Activated T-helper 2 cell treated with anti-CD3 and anti-CD28 coated beads, Interferon-gamma antibody, Interleukin-2, Interleukin-4, amounts not matched to agents 10 μg/mL and 5 μg/mL and 100 μg/mL, durations not matched to agents 14 hours and 24 hours and 36 hours (primary cell): ENCODE data around the gene SIPA1L3. TPM values are rescaled to one million over a fixed set of nuclear protein-coding genes. Genes with fewer than 3 reads are reported as not detected.
"Not testable (repeated sequence)": the region's sequence is repeated elsewhere in the genome, so short reads cannot be mapped to it uniquely, and the experiment has no call there.

Source experiments
- DNase-seq: peaks from one replicate; pipeline ENCODE4 v3.0.0; 2021; ENCODE audit warnings: low spot score
- H3K27ac Mint-ChIP-seq: one replicate; pipeline ENCODE4 v1.8.0; 2021; ENCODE audit warnings: mixed read lengths
- H3K27me3 Mint-ChIP-seq: one replicate; pipeline ENCODE4 v1.8.0; 2021; ENCODE audit warnings: low read depth, mixed read lengths
- H3K36me3 Mint-ChIP-seq: one replicate; pipeline ENCODE4 v1.8.0; 2021; ENCODE audit warnings: low read depth, mixed read lengths
- H3K4me1 Mint-ChIP-seq: one replicate; pipeline ENCODE4 v1.8.0; 2021; ENCODE audit warnings: low read depth, mixed read lengths
- H3K4me3 Mint-ChIP-seq: one replicate; pipeline ENCODE4 v1.8.0; 2021; ENCODE audit warnings: low read depth, mild to moderate bottlenecking, moderate library complexity, mixed read lengths
- H3K9me3 Mint-ChIP-seq: one replicate; pipeline ENCODE4 v1.8.0; 2021; ENCODE audit warnings: mixed read lengths
- intact Hi-C: fragments of 100-400 bp; cut with micrococcal nuclease; formaldehyde crosslinking; loops from one replicate; pipeline ENCODE4 v1.15.1; 2023
- total RNA-seq: library from RNA; stranded (reverse); gene quantifications from 2 replicates; pipeline ENCODE4 v1.2.3, GENCODE V29; 2022

Gene SIPA1L3
- total RNA-seq, 1 donor from 2014 or later = 15.9 TPM

DNA sequence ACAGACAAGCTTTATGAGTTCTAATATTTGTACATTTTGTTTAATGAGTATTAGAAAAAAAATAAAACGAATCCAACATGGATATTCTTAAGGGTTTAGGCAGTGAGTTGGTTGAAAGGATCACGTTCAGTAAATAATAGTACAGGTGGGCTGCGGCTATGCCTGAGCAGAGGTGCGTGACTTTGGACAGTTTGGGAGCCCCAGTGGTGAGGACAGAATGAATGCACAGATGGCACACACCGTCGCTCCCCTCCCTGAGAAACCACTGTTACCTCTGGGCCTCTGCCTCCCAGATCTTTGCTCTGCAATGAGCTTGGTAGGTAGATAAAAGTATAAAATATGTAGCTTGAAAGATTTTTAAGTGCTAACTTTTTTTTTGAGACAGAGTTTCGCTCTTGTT, 153.3 kb downstream of the SIPA1L3 start:
- intact Hi-C loops = no loop called here
- no peak overlapping the region for H3K27ac Mint-ChIP-seq
- DNase-seq = no peak
- no peaks in the 10 kb centered on the region for H3K36me3 Mint-ChIP-seq
- H3K4me3 Mint-ChIP-seq = no peak overlapping the region
- peaks cover 11% of the 10 kb centered on the region for H3K4me1 Mint-ChIP-seq
- H3K27me3 Mint-ChIP-seq = no peaks in the 10 kb centered on the region
- no peaks in the 10 kb centered on the region for H3K9me3 Mint-ChIP-seq

DNA sequence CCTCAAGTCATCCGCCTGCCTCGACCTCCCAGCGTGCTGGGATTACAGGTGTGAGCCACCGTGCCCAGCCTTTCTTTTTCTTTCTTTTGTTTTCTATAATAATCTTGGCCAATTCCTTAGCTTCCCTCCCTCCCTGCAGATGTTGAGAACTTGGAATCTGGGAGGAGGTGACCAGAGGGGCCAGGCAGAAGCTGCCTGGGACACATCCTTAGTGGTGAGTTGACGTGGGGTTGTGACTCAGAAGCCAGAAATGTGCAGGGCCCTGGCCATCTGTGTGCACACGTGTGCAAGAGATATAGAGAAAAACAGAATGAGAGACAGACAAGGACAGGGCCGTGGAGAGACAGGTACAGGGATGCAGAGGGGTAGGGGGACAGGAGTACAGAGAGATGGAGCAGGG, 154.3 kb downstream of the SIPA1L3 start:
- Mint-ChIP-seq H3K27ac (peak overlapping the region; percentile 13), H3K4me1 (peaks cover 11% of the 10 kb centered on the region), H3K36me3 (no peaks in the 10 kb centered on the region), H3K4me3 (no peak overlapping the region), H3K27me3 (no peaks in the 10 kb centered on the region), H3K9me3 (no peaks in the 10 kb centered on the region)
- intact Hi-C loops = no loop called here
- DNase-seq = no peak

DNA sequence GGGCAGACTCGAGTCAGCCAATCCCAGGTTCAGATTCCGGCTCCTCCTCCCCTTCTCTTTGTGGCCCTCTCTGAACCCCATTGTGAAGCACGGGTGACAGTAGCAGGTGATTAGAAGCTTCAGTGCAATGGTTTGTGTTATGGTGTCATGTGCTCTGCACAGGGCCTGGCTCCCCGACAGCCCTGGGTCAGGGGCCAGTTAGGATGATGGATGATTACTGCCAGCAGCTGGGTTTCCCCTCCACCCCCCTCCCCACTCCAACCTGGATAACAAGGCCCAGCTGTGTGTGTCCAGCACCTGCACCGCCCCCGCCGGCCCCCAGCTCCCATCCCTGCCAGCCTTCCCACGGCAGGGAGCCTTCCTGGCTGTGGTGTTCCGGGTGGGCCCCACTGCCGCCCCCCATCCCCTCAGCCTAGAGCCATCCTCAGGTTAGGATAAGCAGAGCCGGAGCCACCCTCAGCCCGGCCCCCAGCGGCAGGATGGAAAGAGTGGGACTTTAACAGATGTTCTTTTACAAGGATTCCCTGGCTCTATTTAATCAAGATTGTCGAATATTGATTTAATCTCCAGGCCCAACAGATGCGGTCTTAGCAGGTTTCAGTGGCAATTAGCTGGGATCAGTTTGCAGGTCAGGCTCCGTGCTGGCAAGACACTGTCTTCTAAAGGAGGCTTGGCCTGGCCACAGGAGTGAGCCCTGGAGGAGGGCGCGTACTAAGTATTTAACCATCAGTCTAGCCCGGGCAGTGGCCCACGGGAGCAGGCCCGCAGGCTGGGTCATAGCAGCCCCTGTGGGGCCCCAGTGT, 156.2 kb downstream of the SIPA1L3 start:
- Mint-ChIP-seq H3K9me3 (no peaks in the 10 kb centered on the region), H3K27me3 (no peaks in the 10 kb centered on the region), H3K27ac (no peak overlapping the region), H3K36me3 (no peaks in the 10 kb centered on the region), H3K4me3 (no peak overlapping the region), H3K4me1 (peaks cover 8% of the 10 kb centered on the region)
- DNase-seq = no peak
- intact Hi-C loops = no loop called here

DNA sequence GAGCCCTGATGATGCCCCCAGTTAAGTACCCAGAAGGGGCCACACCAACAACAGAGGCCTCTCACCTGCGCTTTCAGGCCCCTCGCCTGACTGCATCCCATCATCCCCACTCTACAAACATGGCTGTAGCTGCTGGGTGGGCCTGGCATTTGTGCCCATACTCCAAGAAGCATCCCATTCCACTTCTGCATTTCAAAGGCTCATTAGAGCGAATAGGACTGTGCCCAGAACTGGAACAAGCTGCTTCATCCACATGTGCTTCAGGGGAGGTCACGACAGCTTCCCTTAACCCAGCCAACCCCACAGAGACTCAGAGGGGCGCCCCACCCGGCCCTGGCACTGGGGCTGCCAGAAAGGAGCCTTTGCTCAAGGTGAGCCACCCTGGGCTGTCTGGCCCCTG, 156.9 kb downstream of the SIPA1L3 start:
- Mint-ChIP-seq H3K36me3 (no peaks in the 10 kb centered on the region), H3K4me1 (peaks cover 8% of the 10 kb centered on the region), H3K27me3 (no peaks in the 10 kb centered on the region), H3K9me3 (no peaks in the 10 kb centered on the region), H3K27ac (no peak overlapping the region), H3K4me3 (no peak overlapping the region)
- DNase-seq = no peak
- intact Hi-C loops = no loop called here

DNA sequence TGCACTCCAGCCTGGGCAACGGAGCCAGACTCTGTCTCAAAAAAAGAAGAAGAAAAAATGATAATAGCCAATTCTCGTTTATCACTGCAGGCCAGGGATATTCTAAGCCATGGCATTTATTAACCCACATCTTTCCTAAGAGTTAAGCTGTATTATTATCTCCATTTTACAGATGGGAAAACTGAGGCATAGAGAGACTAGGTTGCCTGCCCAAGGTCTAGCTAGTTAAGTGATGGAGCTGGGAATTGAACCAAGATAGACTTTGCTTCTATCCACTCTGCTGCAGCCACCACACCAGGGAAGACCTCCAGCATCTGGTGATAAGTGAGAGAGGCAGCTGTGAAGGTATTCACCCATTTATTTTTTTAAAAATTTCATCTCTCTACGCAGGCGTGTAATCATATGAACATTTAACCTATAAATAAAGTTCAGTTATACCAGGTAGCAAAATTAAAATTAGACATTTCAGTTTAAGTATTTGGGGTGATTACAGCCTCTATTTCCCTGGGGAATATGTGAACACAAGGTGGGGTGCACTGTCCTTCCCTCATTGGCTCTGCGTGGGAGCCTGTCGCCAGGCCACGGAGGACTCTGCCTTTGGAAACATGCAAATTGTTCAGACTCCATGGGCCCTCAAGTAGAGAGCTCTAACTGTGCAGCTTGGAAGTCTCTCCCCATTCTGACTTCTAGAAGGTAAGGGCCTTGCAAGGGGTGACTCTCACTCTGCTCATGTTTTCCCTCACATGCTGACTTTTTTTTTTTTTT, 157.8 kb downstream of the SIPA1L3 start:
- Mint-ChIP-seq H3K27ac (no peak overlapping the region), H3K27me3 (no peaks in the 10 kb centered on the region), H3K4me1 (peaks cover 6% of the 10 kb centered on the region), H3K9me3 (no peaks in the 10 kb centered on the region), H3K36me3 (no peaks in the 10 kb centered on the region), H3K4me3 (no peak overlapping the region)
- no peak for DNase-seq
- intact Hi-C loops = no loop called here

DNA sequence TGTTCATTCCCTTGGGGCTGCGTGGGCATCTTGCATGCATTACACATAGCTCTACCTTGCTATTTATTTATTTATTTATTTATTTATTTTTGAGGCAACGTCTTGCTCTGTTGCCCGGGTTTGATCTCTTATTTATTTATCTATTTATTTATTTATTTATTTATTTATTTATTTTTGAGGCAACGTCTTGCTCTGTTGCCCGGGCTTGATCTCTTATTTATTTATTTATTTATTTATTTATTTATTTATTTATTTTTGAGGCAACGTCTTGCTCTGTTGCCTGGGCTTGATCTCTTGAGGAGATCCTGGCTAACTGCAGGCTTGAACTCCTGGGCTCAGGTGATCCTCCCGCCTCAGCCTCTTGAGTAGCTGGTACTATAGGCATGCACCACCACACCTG, 158.8 kb downstream of the SIPA1L3 start:
- H3K27ac Mint-ChIP-seq, DNase-seq, H3K36me3 Mint-ChIP-seq, H3K9me3 Mint-ChIP-seq, intact Hi-C loops, H3K27me3 Mint-ChIP-seq, H3K4me1 Mint-ChIP-seq, H3K4me3 Mint-ChIP-seq: not testable (repeated sequence)

DNA sequence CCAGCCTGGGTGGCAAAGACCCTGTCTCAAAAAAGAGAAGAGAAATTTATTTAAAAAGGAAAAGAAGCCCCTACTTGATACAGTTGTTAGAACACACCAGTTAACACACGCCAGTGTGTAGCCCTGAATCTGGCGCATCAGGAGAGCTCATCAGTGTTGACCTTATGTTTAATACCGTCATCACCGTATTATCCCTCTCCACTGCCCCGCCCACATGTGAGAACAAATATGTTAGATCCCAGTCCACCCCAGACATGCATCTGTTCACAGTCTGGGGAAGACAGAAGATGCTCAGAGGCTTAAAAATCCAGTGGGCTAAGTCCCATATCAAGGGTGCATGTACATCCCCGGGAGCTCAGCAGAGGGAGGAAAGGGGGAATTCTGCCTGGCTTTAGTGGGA, 161.8 kb downstream of the SIPA1L3 start:
- Mint-ChIP-seq H3K4me3 (no peak overlapping the region), H3K27ac (no peak overlapping the region), H3K4me1 (no peaks in the 10 kb centered on the region), H3K36me3 (no peaks in the 10 kb centered on the region), H3K9me3 (no peaks in the 10 kb centered on the region), H3K27me3 (no peaks in the 10 kb centered on the region)
- DNase-seq = no peak
- intact Hi-C loops = no loop called here

DNA sequence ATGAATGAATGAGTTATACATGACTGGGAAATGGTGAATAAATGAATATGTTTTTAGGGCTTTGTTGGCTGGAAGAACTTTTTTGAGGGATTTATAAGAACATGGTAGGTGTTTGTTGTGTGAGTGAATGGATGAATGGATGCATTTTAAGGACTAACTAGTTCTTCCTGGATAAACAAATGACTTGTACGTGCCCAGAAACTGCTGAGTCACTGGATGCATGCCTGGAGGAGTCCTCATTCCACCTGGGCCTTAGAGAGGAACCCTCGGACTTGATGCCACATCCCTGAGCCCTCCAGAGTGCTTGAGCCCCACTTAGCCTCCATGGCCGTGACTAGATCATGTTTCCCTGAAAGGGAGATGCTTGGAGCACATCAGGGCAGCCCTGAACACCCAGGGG, 163.6 kb downstream of the SIPA1L3 start:
- Mint-ChIP-seq H3K4me1 (no peaks in the 10 kb centered on the region), H3K27me3 (no peaks in the 10 kb centered on the region), H3K4me3 (no peak overlapping the region), H3K9me3 (no peaks in the 10 kb centered on the region), H3K36me3 (no peaks in the 10 kb centered on the region), H3K27ac (no peak overlapping the region)
- intact Hi-C loops = no loop called here
- no peak for DNase-seq

DNA sequence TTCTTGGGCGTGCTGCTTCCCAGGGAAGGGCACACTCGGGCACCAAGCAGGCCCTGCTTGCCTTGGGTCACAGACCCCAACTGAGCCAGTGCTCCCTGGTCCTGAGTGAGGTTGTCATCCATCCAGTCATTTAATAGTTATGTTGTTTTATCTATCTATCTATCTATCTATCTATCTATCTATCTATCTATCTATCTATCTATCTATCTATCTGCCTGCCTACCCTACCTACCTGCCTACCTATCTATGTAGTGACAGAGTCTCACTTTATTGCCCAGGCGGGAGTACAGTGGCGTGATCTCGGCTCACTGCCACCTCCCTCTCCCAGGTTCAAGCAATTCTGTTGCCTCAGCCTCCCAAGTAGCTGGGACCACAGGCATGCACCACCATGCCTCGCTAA, 164.0 kb downstream of the SIPA1L3 start:
- H3K27ac Mint-ChIP-seq, DNase-seq, H3K27me3 Mint-ChIP-seq: not testable (repeated sequence)

DNA sequence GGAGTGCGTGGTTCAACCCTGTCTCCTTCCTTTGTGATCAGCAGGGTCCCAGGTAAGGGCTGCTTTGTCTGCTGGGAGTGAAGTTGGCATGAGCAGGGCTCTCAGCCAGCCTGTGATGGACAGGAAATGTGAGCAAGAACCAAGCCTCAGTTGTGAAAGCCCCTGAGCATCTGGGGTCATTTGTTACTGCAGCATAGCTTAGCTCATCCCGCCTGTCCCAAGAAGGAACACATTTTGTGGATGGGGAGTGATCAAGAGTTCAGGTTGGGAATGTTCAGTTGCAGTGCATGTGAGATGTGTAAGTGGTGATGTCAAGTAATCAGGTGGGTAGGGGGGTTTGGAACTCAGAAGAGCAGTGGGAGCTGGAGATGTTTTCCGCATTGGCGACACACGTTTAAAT, 164.6 kb downstream of the SIPA1L3 start:
- intact Hi-C loops = no loop called here
- no peaks in the 10 kb centered on the region for H3K36me3 Mint-ChIP-seq
- no peak overlapping the region for H3K4me3 Mint-ChIP-seq
- DNase-seq = no peak
- H3K9me3 Mint-ChIP-seq = no peaks in the 10 kb centered on the region
- no peaks in the 10 kb centered on the region for H3K27me3 Mint-ChIP-seq
- H3K4me1 Mint-ChIP-seq = no peaks in the 10 kb centered on the region
- no peak overlapping the region for H3K27ac Mint-ChIP-seq

More for the DNA sequence above, 164.0 kb downstream of the SIPA1L3 start:
- H3K9me3 Mint-ChIP-seq, H3K36me3 Mint-ChIP-seq, intact Hi-C loops, H3K4me3 Mint-ChIP-seq, H3K4me1 Mint-ChIP-seq: not testable (repeated sequence)

DNA sequence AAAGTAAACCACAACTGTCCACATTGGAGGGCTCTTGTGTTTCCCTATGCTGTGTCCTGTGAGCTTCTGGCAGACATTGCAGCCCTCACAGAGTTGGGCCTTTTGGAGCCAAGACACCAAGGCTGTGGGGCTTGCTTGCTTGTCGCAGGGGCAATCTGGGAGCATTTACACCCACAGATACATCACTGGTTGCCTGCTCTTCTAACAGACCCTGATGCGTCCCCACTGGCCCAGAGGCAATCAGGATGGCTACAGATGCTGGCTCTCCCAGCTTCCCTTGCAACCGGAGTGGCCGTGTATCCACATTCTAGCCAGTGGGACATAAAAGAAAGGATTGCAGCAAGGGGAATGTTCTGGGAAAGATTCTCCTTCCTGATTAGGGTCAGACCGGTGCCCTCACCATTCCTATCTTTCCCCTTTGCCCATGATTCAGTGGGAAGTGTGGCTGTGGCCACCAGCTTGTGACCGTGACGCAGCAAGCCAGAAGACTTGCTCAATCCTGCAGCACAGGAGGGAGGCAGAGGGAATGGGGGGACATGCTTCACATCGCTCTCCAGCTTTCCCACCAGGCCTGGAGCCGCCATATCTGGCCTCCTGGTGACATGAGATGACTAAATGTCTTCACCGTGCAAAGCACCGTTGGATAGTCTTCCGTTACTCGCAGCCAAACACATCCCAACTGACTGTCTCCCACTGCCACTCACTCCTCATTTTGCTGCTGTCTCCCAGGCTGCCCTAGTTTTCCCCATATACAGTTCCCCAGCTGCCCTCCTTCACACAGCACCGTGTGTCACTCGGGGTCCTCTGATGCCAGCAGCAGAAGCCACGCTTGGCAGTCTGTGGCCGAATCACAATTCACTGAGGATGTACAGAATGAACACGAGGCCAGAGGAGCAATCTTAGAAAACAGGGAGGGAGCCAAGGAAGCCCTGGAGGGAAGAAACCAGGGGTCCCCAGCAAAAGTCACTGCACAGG, 166.1 kb downstream of the SIPA1L3 start:
- Mint-ChIP-seq H3K27ac (no peak overlapping the region), H3K36me3 (no peaks in the 10 kb centered on the region), H3K4me1 (no peaks in the 10 kb centered on the region), H3K9me3 (no peaks in the 10 kb centered on the region), H3K27me3 (no peaks in the 10 kb centered on the region), H3K4me3 (no peak overlapping the region)
- intact Hi-C loops = no loop called here
- no peak for DNase-seq

DNA sequence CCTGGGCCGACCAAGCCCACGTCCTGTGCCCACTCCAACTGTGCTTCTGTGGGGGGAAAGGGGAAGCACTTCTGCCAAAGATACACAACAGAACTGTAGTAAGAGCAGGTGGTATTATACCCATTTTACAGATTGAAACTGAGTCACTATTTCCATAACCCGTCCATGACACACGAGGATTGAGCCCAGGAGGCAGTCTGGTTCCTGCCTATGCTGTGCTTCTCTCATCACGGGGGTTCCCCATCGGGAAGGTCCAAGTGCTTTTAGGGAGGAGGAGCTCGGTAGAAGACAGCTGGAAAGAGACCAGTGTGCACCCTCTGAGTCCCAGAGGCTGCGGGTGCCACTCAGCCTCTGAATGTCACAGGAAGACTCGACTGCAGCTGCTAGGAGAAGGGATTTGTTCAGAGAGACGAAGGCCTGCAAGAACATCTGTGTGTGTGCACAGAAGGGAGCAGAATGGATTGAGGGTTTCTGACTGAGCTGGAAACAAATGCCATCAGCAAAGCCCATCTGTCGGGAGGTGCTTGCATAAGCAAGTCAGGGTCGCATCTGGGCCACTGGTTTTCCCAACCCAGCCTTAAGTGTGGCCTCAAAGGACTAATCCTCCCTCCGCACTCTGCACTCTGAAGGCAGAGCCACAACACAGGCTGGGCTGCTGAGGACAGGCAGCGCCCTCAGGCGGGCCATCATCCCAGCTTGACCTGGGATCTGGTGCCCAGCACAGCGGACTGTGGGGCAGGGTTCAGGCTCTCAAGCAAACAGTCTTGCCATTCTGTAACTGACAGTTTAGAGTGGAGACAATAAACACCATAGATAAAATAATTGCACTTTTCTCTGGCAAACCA, 167.1 kb downstream of the SIPA1L3 start:
- Mint-ChIP-seq H3K9me3 (no peaks in the 10 kb centered on the region), H3K4me1 (no peaks in the 10 kb centered on the region), H3K27ac (no peak overlapping the region), H3K36me3 (no peaks in the 10 kb centered on the region), H3K4me3 (no peak overlapping the region), H3K27me3 (no peaks in the 10 kb centered on the region)
- intact Hi-C loops = no loop called here
- no peak for DNase-seq
